ENCODE results near the gene ITPRIP. TPM values are rescaled to one million over a fixed set of nuclear protein-coding genes. Genes with fewer than 3 reads are reported as not detected.

Gene ITPRIP
- total RNA-seq, 1 experiment from 2014 or later, result 12.0 TPM

DNA sequence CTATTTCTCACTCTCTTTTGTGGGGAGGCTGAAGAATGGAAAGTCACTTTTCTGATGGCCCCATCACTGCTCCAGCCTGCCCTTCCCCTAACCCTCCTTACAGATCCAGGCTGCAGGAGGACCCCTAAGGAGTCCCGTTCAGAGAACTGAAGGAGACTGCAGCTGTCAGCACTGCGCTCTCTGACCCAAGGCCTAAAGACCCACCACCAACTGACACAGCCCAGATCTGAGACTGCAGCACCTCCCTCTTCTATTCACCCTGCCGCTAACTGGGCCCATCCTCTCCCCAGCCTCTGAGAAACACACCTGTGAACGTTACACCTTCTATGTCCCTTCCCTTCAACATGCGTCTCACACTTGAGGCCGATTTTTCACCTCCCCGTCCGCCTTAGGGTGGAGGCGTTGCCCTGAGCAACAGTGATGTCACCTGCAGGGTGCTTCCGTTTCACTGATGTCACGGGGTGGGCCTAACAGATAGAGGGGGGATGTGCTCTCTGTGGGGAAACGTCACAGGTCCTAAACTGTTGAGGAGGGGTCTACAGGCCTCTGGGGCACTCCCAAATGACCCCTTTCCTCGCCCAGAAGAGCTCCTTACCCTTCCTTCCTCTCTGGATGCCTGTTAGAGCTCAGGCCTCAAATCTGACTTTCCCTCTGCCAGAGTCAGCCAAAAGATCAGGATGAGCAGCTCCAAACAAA is 5.1 kb downstream of the ITPRIP start:
- no TSS peak for BruUV-seq (replicated peaks)
- H3K9me3 ChIP-seq (ENCODE audit: control insufficient read depth in 1 of 2, insufficient read depth in 1 of 2, low read depth in 1 of 2, low read length in 2 of 2), result no peaks in the 10 kb centered on the region
- no peak overlapping the region for H3K4me2 ChIP-seq (ENCODE audit: low read length)
- ChIA-PET RAD21 (ENCODE audit: low non-redundant PET in 1 of 2, low total read pairs in 2 of 2, uncharacterized antibody in 2 of 2, unreplicated experiment in 2 of 2) (no interaction called here), POLR2A (no interaction called here), CTCF (no interaction called here)
- H3K9me2 ChIP-seq (ENCODE audit: insufficient read depth), result no peaks in the 10 kb centered on the region
- intact Hi-C loops (cut with micrococcal nuclease), result loop anchor here (10.0 kb wide), 1 partner anchor 438 kb away; no protein-coding TSS in a partner anchor
- H3K27me3 ChIP-seq (ENCODE audit: insufficient read depth, low read length), result no peaks in the 10 kb centered on the region
- no peak for ATAC-seq
- H3K36me3 ChIP-seq (ENCODE audit: control insufficient read depth in 1 of 2, insufficient read depth in 2 of 2, low read length in 2 of 2), result no peaks in the 10 kb centered on the region
- H4K20me1 ChIP-seq (ENCODE audit: insufficient read depth), result no peaks in the 10 kb centered on the region
- H3K27ac ChIP-seq (ENCODE audit: low read depth, low read length), result no peak overlapping the region
- H3K79me2 ChIP-seq (ENCODE audit: insufficient read depth, low read length), result peaks cover 91% of the 10 kb centered on the region
- H3K4me3 ChIP-seq (replicated peaks in 1 of 2; ENCODE audit: low read depth in 1 of 2, low read length in 2 of 2), result no peak overlapping the region
- no peak for DNase-seq (ENCODE audit: low read depth, low spot score)
- no peak for TF ChIP-seq EZH2 (IDR thresholded peaks at IDR 0.05)
- no peak for TF ChIP-seq EGR1 (IDR thresholded peaks at IDR 0.05; ENCODE audit: low read depth)
- TF ChIP-seq SRF (IDR thresholded peaks at IDR 0.05; ENCODE audit: low read depth), result no peak
- TF ChIP-seq, protein P1, sequence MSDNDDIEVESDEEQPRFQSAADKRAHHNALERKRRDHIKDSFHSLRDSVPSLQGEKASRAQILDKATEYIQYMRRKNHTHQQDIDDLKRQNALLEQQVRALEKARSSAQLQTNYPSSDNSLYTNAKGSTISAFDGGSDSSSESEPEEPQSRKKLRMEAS (IDR thresholded peaks at IDR 0.05), result no peak
- no peak for TF ChIP-seq RAD21 (IDR thresholded peaks at IDR 0.05; ENCODE audit: low read depth)
- TF ChIP-seq CTCF (IDR thresholded peaks at IDR 0.05 in 2 of 3, conservative IDR thresholded peaks at IDR 0.05 in 1 of 3; ENCODE audit: borderline replicate concordance in 1 of 3, insufficient read depth in 1 of 3, low read depth in 2 of 3, low read length in 2 of 3), result no peak
- no peak for TF ChIP-seq JUND (IDR thresholded peaks at IDR 0.05)
- no peak for TF ChIP-seq ZNF274 (IDR thresholded peaks at IDR 0.05; ENCODE audit: low read depth, low read length)
- no peak for TF ChIP-seq EZH2phosphoT487 (IDR thresholded peaks at IDR 0.05; ENCODE audit: borderline replicate concordance)
- no peak for TF ChIP-seq POLR2A (IDR thresholded peaks at IDR 0.05; ENCODE audit: borderline replicate concordance, extremely low read depth, insufficient read depth, insufficient read length)
- no peak for TF ChIP-seq REST (IDR thresholded peaks at IDR 0.05; ENCODE audit: low read depth)
- TF ChIP-seq CBX3 (IDR thresholded peaks at IDR 0.05; ENCODE audit: low read depth), result no peak
- TF ChIP-seq ATF3 (IDR thresholded peaks at IDR 0.05), result no peak
- no peak for TF ChIP-seq CEBPB (IDR thresholded peaks at IDR 0.05; ENCODE audit: low read depth)
- no peak for TF ChIP-seq YY1 (IDR thresholded peaks at IDR 0.05; ENCODE audit: extremely low read depth, insufficient replicate concordance, low read depth, low read length)
- TF ChIP-seq ELF1 (IDR thresholded peaks at IDR 0.05; ENCODE audit: borderline replicate concordance, low read depth), result no peak
- no peak for TF ChIP-seq POLR2AphosphoS5 (IDR thresholded peaks at IDR 0.05; ENCODE audit: low read depth, low read length)
- TF ChIP-seq, protein P2, sequence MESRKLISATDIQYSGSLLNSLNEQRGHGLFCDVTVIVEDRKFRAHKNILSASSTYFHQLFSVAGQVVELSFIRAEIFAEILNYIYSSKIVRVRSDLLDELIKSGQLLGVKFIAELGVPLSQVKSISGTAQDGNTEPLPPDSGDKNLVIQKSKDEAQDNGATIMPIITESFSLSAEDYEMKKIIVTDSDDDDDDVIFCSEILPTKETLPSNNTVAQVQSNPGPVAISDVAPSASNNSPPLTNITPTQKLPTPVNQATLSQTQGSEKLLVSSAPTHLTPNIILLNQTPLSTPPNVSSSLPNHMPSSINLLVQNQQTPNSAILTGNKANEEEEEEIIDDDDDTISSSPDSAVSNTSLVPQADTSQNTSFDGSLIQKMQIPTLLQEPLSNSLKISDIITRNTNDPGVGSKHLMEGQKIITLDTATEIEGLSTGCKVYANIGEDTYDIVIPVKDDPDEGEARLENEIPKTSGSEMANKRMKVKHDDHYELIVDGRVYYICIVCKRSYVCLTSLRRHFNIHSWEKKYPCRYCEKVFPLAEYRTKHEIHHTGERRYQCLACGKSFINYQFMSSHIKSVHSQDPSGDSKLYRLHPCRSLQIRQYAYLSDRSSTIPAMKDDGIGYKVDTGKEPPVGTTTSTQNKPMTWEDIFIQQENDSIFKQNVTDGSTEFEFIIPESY (IDR thresholded peaks at IDR 0.05; ENCODE audit: extremely low read depth, insufficient replicate concordance, low read length), result no peak
- TF ChIP-seq SIN3A (IDR thresholded peaks at IDR 0.05; ENCODE audit: low read depth), result no peak
- H3K4me1 ChIP-seq (ENCODE audit: control insufficient read depth in 1 of 2, insufficient read depth in 2 of 2, low read length in 2 of 2), result peaks cover 74 to 91% of the 10 kb centered on the region in 2 experiments
- H2AFZ ChIP-seq (ENCODE audit: low read depth, low read length, poor library complexity, severe bottlenecking), result no peak overlapping the region
- H3K9ac ChIP-seq (ENCODE audit: low read length), result no peak overlapping the region

Data from HCT116 (cell line).